Astrocyte of the spinal cord (primary cell): ENCODE data around the gene MEOX1.

Experiments used
- DNase-seq: peaks from one replicate; pipeline ENCODE4 v3.0.0; 2011; ENCODE audit warnings: low read depth, low spot score
- H3K4me3 ChIP-seq: 2 replicates; pipeline ENCODE4 v1.5.1; 2011; ENCODE audit warnings: low read depth, mild to moderate bottlenecking, low read length, moderate library complexity
- CTCF ChIP-seq: IDR thresholded peaks from 2 replicates; pipeline ENCODE4 v1.5.1; 2012; ENCODE audit warnings: low read depth, mild to moderate bottlenecking, low read length, inconsistent platforms
- in situ Hi-C: cut with HindIII; loops from 2 replicates; pipeline ENCODE4 v1.10.0; 2017; ENCODE audit warnings: low sequenced_read_pairs

The MEOX1 gene

GRCh38 chr17:43702637-43703036 is 40.9 kb upstream of the MEOX1 start:
- no peak for DNase-seq
- H3K4me3 ChIP-seq: no peak overlapping the region
- in situ Hi-C loops: no loop called here
- no peak for TF ChIP-seq CTCF

GRCh38 chr17:43701318-43701743 is 39.6 kb upstream of the MEOX1 start:
- peak; percentile 81 for DNase-seq
- H3K4me3 ChIP-seq: no peak overlapping the region
- in situ Hi-C loops: no loop called here
- no peak for TF ChIP-seq CTCF

- in situ Hi-C loops: loop anchor here (10.0 kb wide), 1 partner anchor 55 kb away; the partner anchor contains the start of gene SOST
- no peak for TF ChIP-seq CTCF
- no peak for DNase-seq
- H3K4me3 ChIP-seq: no peak overlapping the region
These were observed 37.7 kb upstream of the MEOX1 start for GRCh38 chr17:43699438-43699756.

- TF ChIP-seq CTCF: no peak
- in situ Hi-C loops: loop anchor here (10.0 kb wide), 1 partner anchor 56 kb away; the partner anchor contains the start of gene SOST
- H3K4me3 ChIP-seq: no peak overlapping the region
- no peak for DNase-seq
These were observed 37.1 kb upstream of the MEOX1 start for GRCh38 chr17:43698678-43699437.

GRCh38 chr17:43697937-43698336 is 36.2 kb upstream of the MEOX1 start:
- TF ChIP-seq CTCF: no peak
- in situ Hi-C loops: loop anchor here (10.0 kb wide), 1 partner anchor 57 kb away; the partner anchor contains the start of gene SOST
- H3K4me3 ChIP-seq: no peak overlapping the region
- DNase-seq: no peak

- no peak overlapping the region for H3K4me3 ChIP-seq
- DNase-seq: no peak
- no peak for TF ChIP-seq CTCF
- in situ Hi-C loops: loop anchor here (10.0 kb wide), 1 partner anchor 58 kb away; the partner anchor contains the start of gene SOST
These were observed 35.2 kb upstream of the MEOX1 start for GRCh38 chr17:43696891-43697290.
